Measurements from ENCODE around the gene MGAT4A. TPM values are rescaled to one million over a fixed set of nuclear protein-coding genes. Genes with fewer than 3 reads are reported as not detected.

MGAT4A gene
- total and polyA plus RNA-seq, 2 of the 13 experiments (the other 11 are each of a cell fraction or from before 2014, with no cell fraction given), result 47.2 to 90.9 TPM

DNA sequence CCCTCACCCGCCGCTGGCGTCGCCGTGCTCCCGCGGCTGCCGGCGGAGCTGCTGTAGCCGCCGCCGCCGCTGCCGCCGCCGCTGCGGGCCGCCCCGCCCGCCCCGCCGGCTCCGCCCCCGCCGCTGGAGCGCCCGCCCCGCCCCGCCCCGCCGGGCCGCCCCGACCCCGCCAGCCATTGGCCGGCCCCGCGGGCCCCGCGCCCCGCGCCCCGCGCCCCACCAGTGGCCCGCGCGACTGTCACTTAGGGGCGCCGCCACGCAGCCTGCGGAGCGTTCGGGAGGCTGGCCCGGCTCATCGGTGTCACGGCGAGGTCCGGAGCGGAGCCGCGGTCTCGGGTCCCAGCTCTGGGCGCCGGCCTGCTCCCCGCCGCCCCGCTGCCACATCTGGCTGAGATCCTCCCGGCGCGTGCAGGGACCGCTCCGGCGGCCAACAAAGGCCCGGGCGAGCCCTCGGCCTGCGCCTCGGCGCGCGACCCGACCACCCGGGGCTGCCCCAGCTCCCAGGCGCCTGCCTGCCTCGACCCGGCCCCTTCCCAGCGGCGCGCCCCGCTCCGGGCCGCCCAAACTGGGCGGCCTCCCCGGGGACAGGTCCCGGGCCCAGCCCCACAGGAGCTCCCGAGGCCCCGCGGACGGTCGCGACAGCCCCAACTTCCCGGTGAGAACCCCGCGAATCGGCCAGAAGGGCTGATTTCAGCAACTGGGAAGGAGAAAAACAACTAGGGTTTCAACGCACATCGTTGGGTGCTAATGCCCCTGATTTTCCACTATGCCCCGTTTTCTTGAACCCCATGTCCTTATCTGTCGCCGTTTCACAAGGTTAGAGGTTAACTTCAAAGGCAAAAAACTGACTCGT, at the start of gene MGAT4A (continued):
- TF ChIP-seq SAFB2 (CRISPR knock-in tag; IDR thresholded peaks at IDR 0.05; ENCODE audit: borderline replicate concordance, low read depth) (peak; percentile 85; the same call in 1 of the 2 replicates), NR2F2 (IDR thresholded peaks at IDR 0.05; ENCODE audit: borderline replicate concordance, low read depth) (peak; percentile 5; the same call in 1 of the 2 replicates), ZNF598 (CRISPR knock-in tag; IDR thresholded peaks at IDR 0.05; ENCODE audit: borderline replicate concordance) (peak; percentile 45; the same call in 1 of the 2 replicates), ARID4A (CRISPR knock-in tag; IDR thresholded peaks at IDR 0.05; ENCODE audit: borderline replicate concordance) (no peak; the same call in 1 of the 2 replicates), NR2C2 (CRISPR knock-in tag; IDR thresholded peaks at IDR 0.05; ENCODE audit: borderline replicate concordance) (peak; percentile 48; the same call in 1 of the 2 replicates), CCDC6 (CRISPR knock-in tag; IDR thresholded peaks at IDR 0.05) (peak; percentile 50; the same call in 1 of the 2 replicates), MAFF (IDR thresholded peaks at IDR 0.05; ENCODE audit: low read depth, low read length) (no peak), ZNF24 (IDR thresholded peaks at IDR 0.05) (peak; percentile 2; the same call in 1 of the 2 replicates), ZNF432 (CRISPR knock-in tag; IDR thresholded peaks at IDR 0.05; ENCODE audit: borderline replicate concordance) (no peak), ARNTL (CRISPR knock-in tag; IDR thresholded peaks at IDR 0.05) (no peak), CBFB (CRISPR knock-in tag; IDR thresholded peaks at IDR 0.05) (no peak; the same call in 1 of the 2 replicates), ZNF724P (CRISPR knock-in tag; IDR thresholded peaks at IDR 0.05; ENCODE audit: borderline replicate concordance) (peak; percentile 58; the same call in 1 of the 2 replicates), XBP1 (CRISPR knock-in tag; IDR thresholded peaks at IDR 0.05) (no peak), PBX3 (CRISPR knock-in tag; IDR thresholded peaks at IDR 0.05; ENCODE audit: borderline replicate concordance) (0 out of 2 replicates have a peak, but pooled peaks have one; percentile 31), ZNF773 (CRISPR knock-in tag; IDR thresholded peaks at IDR 0.05; ENCODE audit: borderline replicate concordance) (peak; percentile 72; the same call in 1 of the 2 replicates), TAF1 (CRISPR knock-in tag; IDR thresholded peaks at IDR 0.05) (peak; percentile 87), ZSCAN20 (CRISPR knock-in tag; IDR thresholded peaks at IDR 0.05; ENCODE audit: borderline replicate concordance) (peak; percentile 90; the same call in 1 of the 2 replicates), ZNF138 (CRISPR knock-in tag; IDR thresholded peaks at IDR 0.05; ENCODE audit: low read depth) (peak; percentile 65; the same call in 1 of the 2 replicates)
- TF ChIP-seq, protein P1, sequence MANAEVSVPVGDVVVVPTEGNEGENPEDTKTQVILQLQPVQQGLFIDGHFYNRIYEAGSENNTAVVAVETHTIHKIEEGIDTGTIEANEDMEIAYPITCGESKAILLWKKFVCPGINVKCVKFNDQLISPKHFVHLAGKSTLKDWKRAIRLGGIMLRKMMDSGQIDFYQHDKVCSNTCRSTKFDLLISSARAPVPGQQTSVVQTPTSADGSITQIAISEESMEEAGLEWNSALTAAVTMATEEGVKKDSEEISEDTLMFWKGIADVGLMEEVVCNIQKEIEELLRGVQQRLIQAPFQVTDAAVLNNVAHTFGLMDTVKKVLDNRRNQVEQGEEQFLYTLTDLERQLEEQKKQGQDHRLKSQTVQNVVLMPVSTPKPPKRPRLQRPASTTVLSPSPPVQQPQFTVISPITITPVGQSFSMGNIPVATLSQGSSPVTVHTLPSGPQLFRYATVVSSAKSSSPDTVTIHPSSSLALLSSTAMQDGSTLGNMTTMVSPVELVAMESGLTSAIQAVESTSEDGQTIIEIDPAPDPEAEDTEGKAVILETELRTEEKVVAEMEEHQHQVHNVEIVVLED (CRISPR knock-in tag; IDR thresholded peaks at IDR 0.05; ENCODE audit: borderline replicate concordance), result peak; percentile 63
- TF ChIP-seq, protein P2, sequence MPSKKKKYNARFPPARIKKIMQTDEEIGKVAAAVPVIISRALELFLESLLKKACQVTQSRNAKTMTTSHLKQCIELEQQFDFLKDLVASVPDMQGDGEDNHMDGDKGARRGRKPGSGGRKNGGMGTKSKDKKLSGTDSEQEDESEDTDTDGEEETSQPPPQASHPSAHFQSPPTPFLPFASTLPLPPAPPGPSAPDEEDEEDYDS (CRISPR knock-in tag; IDR thresholded peaks at IDR 0.05), result peak; percentile 25; the same call in 1 of the 2 replicates
